ENCODE data around the gene MAP2K7.

DNA sequence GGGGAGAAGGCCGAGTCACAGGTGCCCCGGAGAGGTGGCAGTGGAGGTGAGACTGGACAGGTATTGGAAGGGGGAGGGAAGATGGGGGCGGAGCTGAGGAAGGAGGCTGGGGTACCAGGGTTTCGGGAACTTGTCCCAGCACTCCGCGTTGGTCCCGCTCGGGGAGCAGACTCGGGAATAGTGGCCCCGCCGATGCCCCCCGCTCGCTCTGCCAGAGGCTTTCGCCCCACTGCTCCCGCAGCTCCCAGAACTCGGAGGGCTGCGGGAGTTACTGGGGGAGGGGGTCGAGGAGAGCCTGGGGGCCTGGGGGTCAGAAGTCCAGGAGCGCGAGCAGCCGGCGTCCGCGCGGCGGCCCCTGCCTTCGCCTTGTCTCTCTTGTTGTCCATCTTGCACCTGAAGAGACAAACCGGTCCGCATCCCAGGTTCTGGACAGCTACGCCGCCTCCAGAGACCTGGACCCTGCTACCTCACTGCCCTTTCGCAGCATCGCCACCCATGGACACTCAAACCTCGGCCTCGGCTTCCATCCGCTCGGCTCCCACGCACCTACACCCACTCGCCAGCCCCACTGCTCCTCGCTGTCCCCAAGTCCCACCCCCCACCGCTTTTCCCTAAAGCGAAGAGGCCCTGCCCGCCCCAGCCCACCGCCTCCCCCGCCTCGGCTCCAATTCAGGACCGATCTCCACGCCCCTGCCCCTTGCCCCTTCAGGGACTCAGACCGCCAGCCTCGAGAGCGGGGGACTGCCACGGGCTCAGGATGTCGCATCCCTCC lies 30.2 kb upstream of the MAP2K7 start:
- TF ChIP-seq, protein P1, sequence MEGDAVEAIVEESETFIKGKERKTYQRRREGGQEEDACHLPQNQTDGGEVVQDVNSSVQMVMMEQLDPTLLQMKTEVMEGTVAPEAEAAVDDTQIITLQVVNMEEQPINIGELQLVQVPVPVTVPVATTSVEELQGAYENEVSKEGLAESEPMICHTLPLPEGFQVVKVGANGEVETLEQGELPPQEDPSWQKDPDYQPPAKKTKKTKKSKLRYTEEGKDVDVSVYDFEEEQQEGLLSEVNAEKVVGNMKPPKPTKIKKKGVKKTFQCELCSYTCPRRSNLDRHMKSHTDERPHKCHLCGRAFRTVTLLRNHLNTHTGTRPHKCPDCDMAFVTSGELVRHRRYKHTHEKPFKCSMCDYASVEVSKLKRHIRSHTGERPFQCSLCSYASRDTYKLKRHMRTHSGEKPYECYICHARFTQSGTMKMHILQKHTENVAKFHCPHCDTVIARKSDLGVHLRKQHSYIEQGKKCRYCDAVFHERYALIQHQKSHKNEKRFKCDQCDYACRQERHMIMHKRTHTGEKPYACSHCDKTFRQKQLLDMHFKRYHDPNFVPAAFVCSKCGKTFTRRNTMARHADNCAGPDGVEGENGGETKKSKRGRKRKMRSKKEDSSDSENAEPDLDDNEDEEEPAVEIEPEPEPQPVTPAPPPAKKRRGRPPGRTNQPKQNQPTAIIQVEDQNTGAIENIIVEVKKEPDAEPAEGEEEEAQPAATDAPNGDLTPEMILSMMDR (conservative IDR thresholded peaks at IDR 0.05; ENCODE audit: low read length) = no peak
- TF ChIP-seq EZH2phosphoT487 (IDR thresholded peaks at IDR 0.05; ENCODE audit: borderline replicate concordance) = no peak

All from Loucy (cell line).